HG02885 (cell line): Measurements from ENCODE around the gene CD55.
"Not testable (repeated sequence)": the region's sequence is repeated elsewhere in the genome, so short reads cannot be mapped to it uniquely, and the experiment has no call there.

Source experiments
- ATAC-seq: cut with Tn5 transposase; IDR thresholded peaks from one replicate; pipeline ENCODE4 v1.9.1; 2021; ENCODE audit warnings: mild to moderate bottlenecking; ENCODE audit not compliant: unreplicated experiment, poor library complexity

Gene CD55

DNA sequence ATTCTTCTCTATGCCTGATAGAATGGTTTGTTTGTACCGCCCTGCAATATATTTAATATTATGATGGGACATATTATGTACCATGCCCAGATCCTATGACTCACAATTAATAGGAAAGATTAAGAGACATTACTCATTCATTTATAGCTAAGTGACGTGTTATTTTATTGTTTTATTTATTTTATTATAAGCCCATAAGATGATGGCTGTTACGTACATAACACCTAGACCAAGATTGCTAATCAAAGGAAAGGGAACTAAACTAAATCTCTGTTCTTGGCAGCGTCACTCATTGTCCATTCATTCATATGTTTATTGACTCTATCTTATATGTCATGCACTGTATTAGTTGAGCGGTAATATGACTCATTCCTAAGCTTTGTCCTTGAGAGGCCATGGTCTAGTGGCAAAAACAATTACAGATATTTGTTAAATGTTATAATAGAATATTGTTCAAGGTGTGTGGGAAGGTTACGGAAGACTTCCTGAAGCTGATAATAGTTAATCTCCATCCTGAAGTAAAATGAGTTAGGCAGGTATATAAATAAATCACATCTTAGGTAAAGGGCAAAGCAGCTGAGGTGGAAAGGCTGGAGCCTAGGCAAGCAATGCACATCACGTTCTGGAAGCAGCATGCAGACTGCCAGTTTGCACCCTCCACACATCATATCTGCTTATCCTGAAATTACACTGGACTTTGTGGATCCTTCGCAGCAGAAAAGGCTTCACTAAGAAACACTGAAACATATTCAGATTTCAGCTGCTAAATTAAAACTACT, 16.6 kb upstream of the CD55 start:
- ATAC-seq, result no peak

DNA sequence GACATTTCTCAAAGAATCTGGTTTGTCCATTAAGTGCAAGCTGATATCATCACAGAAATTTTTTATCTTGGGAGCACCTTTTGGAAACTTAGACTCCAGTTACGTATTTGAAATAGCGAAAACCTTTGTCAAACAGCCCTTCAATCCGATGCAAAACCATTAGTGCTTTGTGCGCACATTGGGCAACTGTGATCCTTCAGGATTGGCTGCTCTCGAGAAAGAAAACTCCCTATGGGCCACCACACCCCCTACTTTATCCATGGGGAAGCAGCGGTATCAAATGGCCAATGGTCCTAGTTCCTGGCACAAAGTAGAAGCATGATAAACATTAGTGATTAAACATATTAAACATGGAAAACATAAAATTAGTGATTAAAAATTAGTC, 16.0 kb upstream of the CD55 start:
- no peak for ATAC-seq

DNA sequence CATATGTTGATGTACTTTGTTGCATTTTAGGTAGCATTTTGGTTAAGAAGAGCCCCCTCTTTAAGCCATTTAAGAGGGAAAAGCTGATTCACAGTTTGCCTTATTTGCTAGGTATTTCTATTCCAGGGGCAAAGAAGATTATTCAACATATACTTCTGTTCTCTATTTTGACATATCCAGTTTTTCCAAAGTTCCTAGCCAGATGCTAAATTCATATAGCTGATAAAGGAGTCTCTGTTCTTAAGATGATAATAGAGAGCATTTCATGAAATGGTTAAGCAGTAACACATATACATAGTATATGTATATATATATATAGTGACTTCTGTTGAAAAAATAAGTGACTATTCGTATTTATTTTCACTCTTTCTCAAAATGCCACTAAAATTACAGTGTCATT, 15.5 kb upstream of the CD55 start:
- ATAC-seq, result no peak

DNA sequence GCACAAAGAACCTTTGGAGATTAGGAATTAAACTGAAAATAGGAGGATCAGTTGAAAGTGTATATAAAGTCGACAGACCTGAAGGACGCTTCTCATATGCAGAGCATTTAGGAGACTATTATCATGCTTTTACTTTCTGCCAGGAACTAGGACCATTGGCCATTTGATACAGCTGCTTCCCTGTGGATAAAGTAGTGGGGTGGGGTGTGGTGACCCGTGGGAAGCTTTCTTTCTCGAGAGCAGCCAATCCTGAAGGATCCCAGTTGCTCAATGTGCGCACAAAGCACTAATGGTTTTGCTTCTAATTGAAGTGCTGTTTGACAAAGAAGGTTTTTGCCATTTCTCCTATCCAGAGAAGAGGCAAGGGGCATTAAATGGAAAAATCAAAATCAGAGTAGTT, 14.9 kb upstream of the CD55 start:
- no peak for ATAC-seq

DNA sequence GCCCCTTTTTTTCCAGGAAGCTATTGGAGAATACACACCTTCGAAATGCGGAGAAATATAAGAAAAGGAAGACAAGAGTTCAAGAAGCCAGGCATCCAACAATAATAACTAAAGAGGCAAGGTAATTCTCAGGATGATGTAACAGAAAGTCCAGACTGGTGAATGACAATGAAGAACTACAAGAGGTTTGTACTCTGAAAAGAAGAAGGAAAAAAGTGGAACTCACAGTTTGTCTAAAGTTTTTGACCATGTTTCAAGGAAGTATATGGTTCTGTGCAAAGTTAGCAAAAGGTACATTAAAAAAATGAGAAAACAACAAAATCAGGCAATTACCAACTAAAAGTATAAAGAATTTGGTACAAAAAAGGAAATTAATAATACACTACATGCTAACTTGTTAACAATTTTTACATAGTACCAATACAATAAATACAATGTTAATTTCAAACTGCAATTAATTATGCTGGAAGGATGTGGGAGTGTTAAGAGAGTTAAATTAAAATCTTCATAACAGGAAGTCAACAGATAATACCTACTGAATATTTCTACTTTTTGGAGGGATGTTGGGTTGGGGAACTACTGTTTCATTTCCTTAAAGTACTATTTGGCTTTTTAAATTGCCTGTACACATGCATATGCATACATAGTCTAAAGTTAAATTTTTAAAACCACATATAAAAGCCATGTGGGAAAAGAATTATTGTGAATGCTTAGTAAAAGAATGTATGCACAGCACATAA, 12.9 kb upstream of the CD55 start:
- ATAC-seq, result no peak

DNA sequence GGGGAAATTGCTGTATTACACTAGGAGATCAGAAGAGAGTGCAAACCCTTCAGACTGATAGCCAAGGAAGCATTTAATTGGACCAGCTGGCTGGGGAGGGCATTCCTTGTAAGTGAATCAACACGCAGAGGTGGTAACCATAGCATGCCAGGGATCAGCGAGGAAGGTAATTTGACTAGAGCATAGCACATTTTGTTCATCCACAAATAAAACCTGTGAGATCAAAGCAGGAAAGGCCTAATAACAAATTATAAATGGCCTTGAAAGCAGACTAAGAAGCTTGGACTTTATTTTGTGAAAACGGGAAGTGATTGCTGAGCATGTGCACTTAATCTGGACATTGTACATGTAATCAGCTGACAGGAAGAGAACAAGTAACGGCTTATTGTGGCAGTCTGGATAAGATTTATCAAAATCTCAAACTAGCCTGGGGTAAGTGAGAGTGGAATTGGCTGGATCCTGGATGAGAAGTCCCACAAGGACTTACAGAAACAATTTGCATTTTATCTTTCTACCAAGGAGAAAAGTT, 11.7 kb upstream of the CD55 start:
- ATAC-seq, result no peak

DNA sequence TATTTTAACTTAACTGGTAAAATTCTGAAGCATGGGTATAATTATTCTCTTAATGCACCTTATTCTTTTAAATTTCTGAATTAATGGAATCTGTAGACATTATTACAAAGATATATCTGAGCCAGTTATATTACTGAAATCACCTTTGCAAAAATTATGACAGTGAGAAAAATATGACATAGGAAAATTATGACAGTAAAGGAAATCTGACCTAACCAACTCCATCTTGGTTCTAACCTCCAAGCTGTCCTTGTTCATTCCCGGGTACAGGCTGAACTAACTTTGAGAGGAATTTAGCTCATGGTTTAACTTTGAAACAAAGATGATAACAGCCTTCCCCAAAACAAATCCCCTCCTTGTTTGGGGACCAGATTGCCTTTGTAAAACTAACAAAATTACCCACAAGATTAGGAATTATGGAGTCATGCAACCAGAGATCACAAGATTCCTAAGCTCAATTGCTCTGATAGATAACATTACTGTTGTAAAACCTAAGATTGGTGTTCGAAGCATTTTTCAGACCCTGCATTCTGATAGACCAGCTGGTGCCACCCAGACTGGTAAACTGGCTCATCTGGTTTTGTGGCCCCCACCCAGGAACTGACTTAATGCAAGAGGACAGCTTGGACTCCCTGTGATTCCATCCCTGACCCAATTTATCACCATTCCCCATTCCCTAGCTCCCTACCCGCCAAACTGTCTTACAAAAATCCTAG, 9.4 kb upstream of the CD55 start:
- ATAC-seq, result no peak

DNA sequence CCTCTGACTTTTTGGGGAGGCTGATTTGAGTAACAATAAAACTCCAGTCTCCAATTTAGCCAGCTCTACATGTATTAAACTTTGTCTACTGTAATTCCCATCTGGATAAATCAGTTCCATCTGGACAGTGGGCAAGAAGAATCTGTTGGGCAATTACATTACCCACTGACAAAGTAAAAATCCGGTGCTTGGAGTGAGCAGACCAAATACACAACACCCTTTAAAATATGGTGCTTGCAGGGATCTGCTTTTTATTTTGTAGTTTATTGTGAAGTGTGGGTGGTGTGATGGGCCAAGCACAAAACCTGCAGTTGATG, 8.9 kb upstream of the CD55 start:
- no peak for ATAC-seq

DNA sequence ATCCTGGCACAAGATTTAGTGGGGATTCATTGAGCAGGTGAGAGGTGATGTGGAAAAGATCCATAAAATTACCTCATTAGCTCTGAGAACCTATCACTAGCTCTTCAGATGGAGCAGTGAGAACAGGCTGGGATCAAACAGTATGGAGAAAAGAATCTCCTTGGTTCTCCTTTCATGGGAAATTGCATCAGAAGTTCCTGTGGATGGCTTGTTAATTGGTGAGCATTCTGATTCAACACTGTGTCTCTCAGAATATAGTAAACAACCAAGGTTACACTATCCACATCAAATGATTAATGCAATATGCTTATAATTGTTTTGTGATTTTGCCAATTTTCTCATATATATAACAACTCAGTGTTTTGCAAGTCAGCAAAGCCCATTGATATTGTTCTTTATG, 8.3 kb upstream of the CD55 start:
- no peak for ATAC-seq

DNA sequence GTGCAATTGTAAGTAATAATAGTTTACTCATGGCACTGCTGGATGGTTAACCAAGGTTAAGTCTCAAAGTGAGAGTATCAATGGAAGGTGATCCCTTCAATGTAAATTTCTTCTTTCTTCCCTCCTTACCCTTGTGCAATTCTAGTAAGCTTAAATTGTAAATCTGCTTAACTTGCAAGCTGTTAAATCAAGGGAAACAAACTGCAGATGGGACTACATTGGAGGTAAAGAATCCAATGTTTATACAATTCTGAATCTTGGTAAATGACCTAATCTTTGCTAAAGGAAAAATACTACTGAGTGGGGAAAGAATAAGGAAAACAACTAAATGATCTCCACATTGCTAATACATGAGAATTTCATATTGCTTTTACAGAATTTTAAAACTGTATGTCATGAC, 6.7 kb upstream of the CD55 start:
- no peak for ATAC-seq

DNA sequence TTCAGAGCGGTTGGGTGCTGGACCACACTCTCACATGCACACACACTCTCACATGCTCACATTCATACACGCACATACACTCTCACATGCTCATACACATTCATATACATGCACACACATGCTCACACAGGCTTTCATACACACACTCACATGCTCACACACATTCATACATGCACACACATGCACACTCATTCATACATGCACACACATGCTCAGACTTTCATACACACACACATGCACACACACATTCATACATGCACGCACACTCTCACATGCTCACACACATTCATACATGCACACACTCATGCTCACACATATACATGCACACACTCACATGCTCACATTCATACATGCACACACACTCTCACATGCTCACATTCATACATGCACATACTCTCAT, 6.0 kb upstream of the CD55 start:
- ATAC-seq, result no peak

DNA sequence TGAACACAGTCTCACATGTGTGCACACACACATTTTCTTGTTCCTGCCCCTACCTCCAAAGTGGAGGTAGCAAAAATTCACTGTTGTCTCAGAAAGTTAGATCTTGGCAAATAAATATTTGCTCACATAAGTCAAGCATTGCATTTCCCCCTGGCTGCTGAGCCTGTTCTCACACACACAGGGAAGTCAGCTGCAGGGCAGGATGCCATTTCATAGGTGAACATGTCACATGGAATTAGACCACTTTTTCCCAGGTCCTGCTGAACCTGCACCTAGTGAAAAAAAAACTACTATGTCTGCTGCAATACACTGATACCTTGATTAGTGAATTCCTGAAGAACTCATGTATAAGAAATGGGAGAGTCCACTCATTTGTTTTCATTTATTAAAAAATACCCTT, 5.3 kb upstream of the CD55 start:
- no peak for ATAC-seq

DNA sequence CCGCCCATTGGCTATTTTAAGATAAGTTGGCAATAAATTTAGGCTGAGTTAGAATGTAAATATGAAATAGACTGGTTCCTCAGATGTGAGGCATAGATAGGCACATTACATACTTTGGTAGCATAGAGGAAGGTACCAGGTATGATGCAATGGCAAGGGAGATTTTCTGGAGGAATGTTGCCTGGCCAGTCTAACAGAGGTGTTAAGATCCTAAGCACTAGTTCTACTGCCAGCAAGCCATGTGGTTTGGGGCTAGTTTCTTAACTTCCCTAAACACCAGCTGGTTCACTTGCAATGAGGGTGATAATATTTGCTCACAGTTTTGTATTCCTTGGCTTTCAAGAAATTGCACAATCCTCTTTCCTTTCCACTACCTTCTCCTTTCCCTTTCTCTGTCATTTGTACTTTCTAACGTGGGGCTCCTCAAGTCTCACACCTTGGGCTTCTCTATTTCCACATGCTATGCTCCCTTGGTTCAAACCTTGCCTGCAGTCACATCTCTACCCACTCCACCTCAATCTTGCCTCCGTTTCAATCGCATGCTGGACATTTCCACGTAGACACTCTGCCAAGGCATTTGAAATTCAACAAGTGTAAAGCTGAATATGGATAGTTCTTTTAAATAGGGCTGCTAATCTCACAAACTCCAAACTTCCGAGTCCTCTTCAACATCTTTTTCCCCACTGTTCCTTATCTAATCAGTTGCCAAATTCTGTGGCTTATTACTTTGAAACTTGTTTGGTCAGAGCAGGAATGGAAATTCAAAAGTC, 4.7 kb upstream of the CD55 start:
- ATAC-seq, result no peak

DNA sequence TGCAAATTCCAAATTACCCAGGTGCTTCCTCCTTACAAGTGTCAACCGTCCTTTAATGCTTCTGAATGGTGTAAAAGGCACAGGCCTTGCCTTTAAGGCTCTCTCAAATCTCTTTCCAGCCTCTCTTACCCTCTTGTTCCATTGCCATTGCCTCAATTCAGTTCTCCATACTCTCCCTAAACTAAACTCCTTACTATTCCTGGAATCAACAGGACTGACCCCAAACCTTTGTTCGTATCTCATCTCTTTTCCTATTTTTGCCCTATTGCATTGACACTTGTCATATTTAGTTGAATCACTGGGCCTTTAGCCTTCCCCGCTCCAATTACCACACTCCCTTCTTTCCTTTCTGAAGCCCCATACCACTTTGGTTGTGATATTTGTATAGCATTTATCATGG, 3.9 kb upstream of the CD55 start:
- ATAC-seq, result no peak

DNA sequence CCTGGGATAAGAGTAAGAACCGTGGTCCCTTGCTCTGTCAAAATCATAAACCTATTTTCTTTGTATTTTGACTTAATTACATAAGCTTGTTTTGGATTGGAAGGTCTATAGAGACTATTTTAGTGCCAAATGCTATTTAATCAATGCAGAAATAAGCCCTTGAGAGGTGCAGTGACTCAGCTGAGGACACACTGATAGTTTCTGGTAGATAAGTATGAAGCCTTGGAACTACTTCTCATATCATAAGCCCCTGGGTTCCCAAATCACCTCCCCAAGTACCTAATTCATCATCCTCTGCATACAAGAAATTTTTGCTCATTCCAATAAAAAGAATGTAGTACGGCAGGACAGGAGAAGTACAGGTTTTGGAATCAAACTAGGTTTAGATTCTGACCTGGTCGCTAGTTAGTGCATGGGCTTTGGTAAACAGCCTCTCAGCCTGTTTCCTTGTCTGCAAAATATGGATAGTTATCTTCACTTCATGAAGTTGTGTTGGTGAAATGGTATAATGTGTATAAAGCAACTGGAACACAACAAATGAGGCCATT, 3.3 kb upstream of the CD55 start:
- no peak for ATAC-seq

DNA sequence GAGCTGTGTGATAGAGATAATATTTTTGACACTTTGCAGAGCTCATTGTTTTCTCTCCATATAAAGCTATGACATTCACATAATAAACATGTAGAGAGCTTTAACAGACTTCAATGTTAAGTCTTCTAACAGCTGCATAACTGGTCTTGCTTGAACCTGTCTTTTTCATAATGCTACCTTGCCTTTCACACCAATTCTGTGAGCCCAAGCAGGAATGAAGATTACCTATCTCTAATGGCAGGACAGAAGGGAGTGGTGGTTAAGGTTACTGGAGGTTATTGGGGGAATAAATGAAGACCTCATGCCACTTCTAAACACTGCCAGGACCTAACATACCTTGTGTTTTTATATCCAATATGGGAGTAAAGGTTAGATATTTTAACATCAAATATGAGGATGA, 2.3 kb upstream of the CD55 start:
- no peak for ATAC-seq

DNA sequence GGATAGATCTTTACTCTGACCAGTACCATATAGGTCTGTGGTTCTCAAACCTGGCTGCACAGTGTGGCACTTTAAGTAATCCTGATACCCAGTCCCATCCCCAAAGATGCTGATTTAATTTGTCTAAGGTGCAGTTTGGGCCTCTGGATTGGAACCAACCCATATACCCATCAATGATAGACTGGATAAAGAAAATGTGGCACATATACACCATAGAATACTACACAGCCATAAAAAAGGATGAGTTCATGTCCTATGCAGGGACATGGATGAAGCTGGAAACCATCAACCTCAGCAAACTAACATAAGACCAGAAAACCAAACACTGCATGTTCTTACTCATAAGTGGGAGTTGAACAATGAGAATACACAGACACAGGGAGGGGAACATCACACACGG, 1.4 kb upstream of the CD55 start:
- not testable (repeated sequence) for ATAC-seq

DNA sequence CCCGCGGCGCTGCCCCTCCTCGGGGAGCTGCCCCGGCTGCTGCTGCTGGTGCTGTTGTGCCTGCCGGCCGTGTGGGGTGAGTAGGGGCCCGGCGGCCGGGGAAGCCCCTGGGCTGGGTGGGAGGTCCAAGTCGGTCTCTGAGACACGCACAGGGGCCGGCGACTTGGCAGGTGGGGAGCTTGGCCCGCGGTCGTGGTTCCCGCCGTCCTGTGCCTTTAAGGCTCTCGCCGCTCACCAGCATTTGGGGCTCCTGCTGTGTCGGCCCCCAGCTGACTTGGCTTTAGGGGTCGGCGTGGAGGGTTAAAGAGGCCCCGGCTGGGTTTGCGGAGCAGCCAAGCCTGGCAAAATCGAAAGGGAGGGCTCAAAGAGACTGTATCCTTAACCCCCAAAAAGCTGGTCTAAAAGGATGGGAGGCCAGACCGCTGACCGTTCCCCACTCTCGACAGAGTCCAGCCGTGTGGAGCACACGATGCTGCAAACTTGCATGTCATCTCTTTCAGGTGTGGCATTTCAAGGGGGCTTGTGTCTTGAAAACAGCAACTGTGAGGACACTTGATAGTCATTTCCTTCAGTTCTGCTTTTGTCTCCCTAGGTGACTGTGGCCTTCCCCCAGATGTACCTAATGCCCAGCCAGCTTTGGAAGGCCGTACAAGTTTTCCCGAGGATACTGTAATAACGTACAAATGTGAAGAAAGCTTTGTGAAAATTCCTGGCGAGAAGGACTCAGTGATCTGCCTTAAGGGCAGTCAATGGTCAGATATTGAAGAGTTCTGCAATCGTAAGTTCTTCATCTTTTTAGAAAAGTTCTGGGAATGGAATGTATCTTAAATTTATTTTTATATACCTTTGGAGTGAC, 540 bp downstream of the CD55 start:
- no peak for ATAC-seq

DNA sequence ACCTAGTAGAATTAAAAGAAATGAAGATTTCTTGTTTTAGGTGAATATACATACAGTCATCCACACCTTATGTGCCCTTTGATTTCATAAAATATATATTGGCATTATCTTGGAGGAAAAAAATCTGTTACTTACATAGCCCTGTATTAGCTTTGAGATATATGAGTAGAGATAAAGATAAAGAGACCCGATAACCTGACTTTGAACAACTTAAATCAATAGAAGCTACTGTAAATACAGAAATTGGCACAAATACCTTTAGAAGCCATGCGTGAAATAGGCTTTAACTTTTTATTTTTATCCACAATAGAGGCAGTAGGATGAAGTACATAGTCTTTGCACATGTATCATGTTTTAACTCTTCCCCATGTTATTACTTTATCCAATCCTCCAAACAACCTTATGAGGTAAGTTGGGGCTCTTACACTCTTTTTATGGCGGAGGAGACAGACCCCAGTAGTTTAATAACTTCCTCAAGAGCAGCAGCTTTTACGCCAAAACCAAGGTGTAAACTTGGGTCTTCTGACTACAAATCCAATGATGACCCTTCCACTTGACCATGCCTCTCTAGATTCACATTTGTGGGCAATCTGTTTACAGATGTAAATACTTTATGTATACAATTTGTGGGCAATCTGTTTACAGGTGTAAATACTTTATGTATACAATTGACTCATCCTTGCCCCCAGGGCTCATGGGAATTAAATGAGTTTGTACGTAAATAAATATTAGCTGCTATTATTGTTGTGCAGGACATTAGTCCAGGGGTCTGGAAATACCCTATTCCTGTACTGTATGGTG, 2.1 kb downstream of the CD55 start:
- no peak for ATAC-seq
